ENCODE results near the gene HORMAD2.
A peak's percentile ranks its signal among the peaks of the same experiment; 100 is the strongest.
"Not testable (repeated sequence)": the region's sequence is repeated elsewhere in the genome, so short reads cannot be mapped to it uniquely, and the experiment has no call there.

HORMAD2 gene

GRCh38 chr22:30208631-30209603 is 128.7 kb downstream of the HORMAD2 start:
- no peak for DNase-seq (ENCODE audit: low read depth in 3 of 3, low spot score in 1 of 3)

- DNase-seq (ENCODE audit: low read depth in 3 of 3, low spot score in 1 of 3), result no peak
Observed at GRCh38 chr22:30209642-30210041, 129.4 kb downstream of the HORMAD2 start.

GRCh38 chr22:30210235-30210909 is 130.1 kb downstream of the HORMAD2 start:
- DNase-seq (ENCODE audit: low read depth in 3 of 3, low spot score in 1 of 3), result no peak

- DNase-seq (ENCODE audit: low read depth in 3 of 3, low spot score in 1 of 3), result no peak
Observed at GRCh38 chr22:30211124-30211820, 131.0 kb downstream of the HORMAD2 start.

- no peak for DNase-seq (ENCODE audit: low read depth in 3 of 3, low spot score in 1 of 3)
Observed at GRCh38 chr22:30212363-30212995, 132.2 kb downstream of the HORMAD2 start.

GRCh38 chr22:30212996-30213441 is 132.8 kb downstream of the HORMAD2 start:
- DNase-seq (ENCODE audit: low read depth in 3 of 3, low spot score in 1 of 3), result no peak

- DNase-seq (ENCODE audit: low read depth in 3 of 3, low spot score in 1 of 3), result no peak
Observed at GRCh38 chr22:30214703-30215407, 134.6 kb downstream of the HORMAD2 start.

- DNase-seq (ENCODE audit: low read depth in 3 of 3, low spot score in 1 of 3), result not testable (repeated sequence)
Observed at GRCh38 chr22:30216272-30216671, 136.0 kb downstream of the HORMAD2 start.

GRCh38 chr22:30216710-30217109 is 136.4 kb downstream of the HORMAD2 start:
- DNase-seq (ENCODE audit: low read depth in 3 of 3, low spot score in 1 of 3), result no peak

- no peak for DNase-seq (ENCODE audit: low read depth in 3 of 3, low spot score in 1 of 3)
Observed at GRCh38 chr22:30217698-30218560, 137.7 kb downstream of the HORMAD2 start.

- no peak for DNase-seq (ENCODE audit: low read depth in 3 of 3, low spot score in 1 of 3)
Observed at GRCh38 chr22:30219049-30219654, 138.9 kb downstream of the HORMAD2 start.

- DNase-seq (ENCODE audit: low read depth in 3 of 3, low spot score in 1 of 3), result no peak
Observed at GRCh38 chr22:30219668-30220278, 139.5 kb downstream of the HORMAD2 start.

GRCh38 chr22:30220338-30221012 is 140.2 kb downstream of the HORMAD2 start:
- no peak for DNase-seq (ENCODE audit: low read depth in 3 of 3, low spot score in 1 of 3)

GRCh38 chr22:30221121-30221992 is 141.1 kb downstream of the HORMAD2 start:
- peak in 1 of 3 donors; percentile 10 for DNase-seq (ENCODE audit: low read depth in 3 of 3, low spot score in 1 of 3)

- DNase-seq (ENCODE audit: low read depth in 3 of 3, low spot score in 1 of 3), result no peak
Observed at GRCh38 chr22:30222321-30222720, 142.1 kb downstream of the HORMAD2 start.

GRCh38 chr22:30223303-30223702 is 143.0 kb downstream of the HORMAD2 start:
- no peak for DNase-seq (ENCODE audit: low read depth in 3 of 3, low spot score in 1 of 3)
